Fibroblast of lung (primary cell): Measurements from ENCODE around the gene PEBP1. TPM values are rescaled to one million over a fixed set of nuclear protein-coding genes. Genes with fewer than 3 reads are reported as not detected.

ENCODE experiments used
- DNase-seq, 2 donors: peaks; one replicate each; pipeline versions ENCODE4 v3.0.0 to v3.0.0-alpha.2; 2010; ENCODE audit warnings: low read depth in 2 of 2
- H2AFZ ChIP-seq: 2 replicates; pipeline ENCODE4 v1.5.1; 2012; ENCODE audit warnings: low read length, control low read depth, inconsistent platforms
- H3K27ac ChIP-seq: 2 replicates; pipeline ENCODE4 v1.5.1; 2011; ENCODE audit warnings: low read length, control low read depth; ENCODE audit not compliant: insufficient read depth
- H3K27me3 ChIP-seq: 2 replicates; pipeline ENCODE4 v1.5.1; 2011; ENCODE audit warnings: mild to moderate bottlenecking, low read length; ENCODE audit not compliant: control insufficient read depth, insufficient read depth
- H3K36me3 ChIP-seq: 2 replicates; pipeline ENCODE4 v1.5.1; 2011; ENCODE audit warnings: low read length; ENCODE audit not compliant: control insufficient read depth, insufficient read depth
- H3K4me1 ChIP-seq: 2 replicates; pipeline ENCODE4 v1.5.1; 2011; ENCODE audit warnings: low read length; ENCODE audit not compliant: control insufficient read depth, insufficient read depth; ENCODE audit errors: extremely low read depth
- H3K4me2 ChIP-seq: 2 replicates; pipeline ENCODE4 v1.5.1; 2011; ENCODE audit warnings: low read length, control low read depth; ENCODE audit not compliant: insufficient read depth; ENCODE audit errors: extremely low read depth
- H3K4me3 ChIP-seq, 4 experiments: fragments of 200-600 bp in 1 of 4; sonication (generic) in 1 of 4; replicated peaks in 1 of 4; 2 replicates each; pipeline ENCODE4 v1.5.1; 2011 to 2016; ENCODE audit warnings: low read length in 4 of 4, low read depth in 3 of 4, mild to moderate bottlenecking in 3 of 4, control low read depth in 2 of 4, inconsistent platforms in 1 of 4, mixed read lengths in 1 of 4; ENCODE audit not compliant: insufficient read depth in 1 of 4; ENCODE audit errors: control extremely low read depth in 1 of 4
- H3K79me2 ChIP-seq: 2 replicates; pipeline ENCODE4 v1.5.1; 2012; ENCODE audit warnings: mild to moderate bottlenecking, low read length, inconsistent platforms; ENCODE audit not compliant: control insufficient read depth, insufficient read depth
- H3K9ac ChIP-seq: 2 replicates; pipeline ENCODE4 v1.5.1; 2011; ENCODE audit warnings: mild to moderate bottlenecking, low read length, control low read depth; ENCODE audit not compliant: insufficient read depth
- H3K9me3 ChIP-seq: 2 replicates; pipeline ENCODE4 v1.5.1; 2012; ENCODE audit warnings: low read depth, low read length; ENCODE audit not compliant: control insufficient read depth, insufficient read depth
- H4K20me1 ChIP-seq: 2 replicates; pipeline ENCODE4 v1.5.1; 2011; ENCODE audit warnings: low read length; ENCODE audit not compliant: control insufficient read depth, insufficient read depth; ENCODE audit errors: extremely low read depth
- EZH2 ChIP-seq: IDR thresholded peaks from 2 replicates; pipeline ENCODE4 v1.5.1; 2012; ENCODE audit warnings: low read length, control low read depth, mild to moderate bottlenecking; ENCODE audit errors: missing control alignments
- polyA plus RNA-seq, 2 donors: library from polyadenylated mRNA; depleted of rRNA in 1 of 2; stranded (reverse) in 1 of 2; unstranded in 1 of 2; fragments of >200 nt; gene quantifications; 2 replicates each; pipeline ENCODE4 v1.2.1, GENCODE V29; 2011 to 2012; ENCODE audit warnings: missing spikeins in 1 of 2
- total RNA-seq: library from RNA; depleted of rRNA; stranded (reverse); fragments of >200 nt; gene quantifications from 2 replicates; pipeline ENCODE4 v1.2.1, GENCODE V29; 2014
- TF ChIP-seq, protein P1 (sequence below), 2 donors: IDR thresholded peaks in 1 of 2; conservative IDR thresholded peaks in 1 of 2; 1 replicate in 1 of 2; 2 replicates in 1 of 2; pipeline ENCODE4 v1.5.1; 2011 to 2012; ENCODE audit warnings: low read length in 2 of 2, control low read depth in 1 of 2, inconsistent platforms in 1 of 2, low read depth in 1 of 2, mild to moderate bottlenecking in 1 of 2

PEBP1 gene
- total and polyA plus RNA-seq, 2 donors (not counting 1 experiment from before 2014, with no cell fraction given), result 193 to 290 TPM

DNA sequence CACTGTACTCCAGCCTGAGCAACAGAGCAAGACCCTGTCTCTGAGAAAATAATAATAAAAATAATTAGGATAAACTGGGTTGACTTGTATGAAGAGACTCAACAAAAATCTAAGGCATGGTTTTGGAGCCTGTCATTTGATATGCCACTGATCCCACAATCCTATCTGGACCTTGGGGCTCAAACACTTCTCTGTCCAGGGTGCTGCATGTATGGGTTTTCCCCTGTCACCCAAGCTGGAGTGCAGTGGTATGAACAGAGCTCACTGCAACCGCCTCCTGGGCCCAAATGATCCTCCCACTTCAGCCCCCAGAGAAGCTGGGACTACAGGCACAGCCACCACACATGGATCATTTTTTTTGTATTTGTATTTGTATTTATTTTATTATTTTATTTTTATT, 26.8 kb upstream of the PEBP1 start:
- Histone ChIP-seq H3K4me2 (no peak overlapping the region), H3K4me3 (no peak overlapping the region), H3K9ac (no peak overlapping the region), H3K27ac (no peak overlapping the region), H3K79me2 (no peaks in the 10 kb centered on the region), H3K27me3 (no peaks in the 10 kb centered on the region), H3K36me3 (no peaks in the 10 kb centered on the region), H4K20me1 (no peaks in the 10 kb centered on the region), H3K9me3 (no peaks in the 10 kb centered on the region), H2AFZ (no peak overlapping the region), H3K4me1 (peaks cover 2% of the 10 kb centered on the region)
- TF ChIP-seq, protein P1, sequence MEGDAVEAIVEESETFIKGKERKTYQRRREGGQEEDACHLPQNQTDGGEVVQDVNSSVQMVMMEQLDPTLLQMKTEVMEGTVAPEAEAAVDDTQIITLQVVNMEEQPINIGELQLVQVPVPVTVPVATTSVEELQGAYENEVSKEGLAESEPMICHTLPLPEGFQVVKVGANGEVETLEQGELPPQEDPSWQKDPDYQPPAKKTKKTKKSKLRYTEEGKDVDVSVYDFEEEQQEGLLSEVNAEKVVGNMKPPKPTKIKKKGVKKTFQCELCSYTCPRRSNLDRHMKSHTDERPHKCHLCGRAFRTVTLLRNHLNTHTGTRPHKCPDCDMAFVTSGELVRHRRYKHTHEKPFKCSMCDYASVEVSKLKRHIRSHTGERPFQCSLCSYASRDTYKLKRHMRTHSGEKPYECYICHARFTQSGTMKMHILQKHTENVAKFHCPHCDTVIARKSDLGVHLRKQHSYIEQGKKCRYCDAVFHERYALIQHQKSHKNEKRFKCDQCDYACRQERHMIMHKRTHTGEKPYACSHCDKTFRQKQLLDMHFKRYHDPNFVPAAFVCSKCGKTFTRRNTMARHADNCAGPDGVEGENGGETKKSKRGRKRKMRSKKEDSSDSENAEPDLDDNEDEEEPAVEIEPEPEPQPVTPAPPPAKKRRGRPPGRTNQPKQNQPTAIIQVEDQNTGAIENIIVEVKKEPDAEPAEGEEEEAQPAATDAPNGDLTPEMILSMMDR (conservative IDR thresholded peaks at IDR 0.05 in 1 of 2, IDR thresholded peaks at IDR 0.05 in 1 of 2; ENCODE audit: low read depth in 1 of 2, low read length in 2 of 2), result no peak
- no peak for TF ChIP-seq EZH2
- no peak for DNase-seq

DNA sequence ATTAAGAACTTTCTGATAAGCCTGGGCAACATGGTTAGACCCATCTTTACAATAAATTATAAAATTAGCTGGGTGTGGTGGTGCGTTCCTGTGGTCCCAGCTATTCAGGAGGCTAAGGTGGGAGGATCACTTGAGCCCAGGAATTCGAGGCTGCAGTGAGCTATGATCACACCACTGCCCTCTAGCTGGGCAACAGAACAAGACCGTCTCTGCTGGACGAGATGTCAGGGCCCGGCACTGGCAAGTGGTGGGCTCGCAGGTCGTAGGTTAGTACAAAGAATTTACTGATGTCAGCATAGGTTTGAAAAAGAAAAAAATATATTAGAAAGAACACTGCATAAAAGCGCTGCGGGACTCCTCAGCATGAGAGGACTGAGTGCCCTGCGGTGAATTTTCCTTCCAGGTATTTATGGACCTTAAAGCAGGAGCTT, 16.5 kb upstream of the PEBP1 start:
- TF ChIP-seq, protein P1 (conservative IDR thresholded peaks at IDR 0.05 in 1 of 2, IDR thresholded peaks at IDR 0.05 in 1 of 2; ENCODE audit: low read depth in 1 of 2, low read length in 2 of 2), result no peak
- no peak for TF ChIP-seq EZH2
- H3K27me3 ChIP-seq, result no peaks in the 10 kb centered on the region
- no peak for DNase-seq
- H3K9me3 ChIP-seq, result no peaks in the 10 kb centered on the region
- H2AFZ ChIP-seq, result no peak overlapping the region
- H3K27ac ChIP-seq, result no peak overlapping the region
- H3K9ac ChIP-seq, result no peak overlapping the region
- H3K79me2 ChIP-seq, result no peaks in the 10 kb centered on the region
- no peak overlapping the region for H3K4me3 ChIP-seq
- no peaks in the 10 kb centered on the region for H3K36me3 ChIP-seq
- peaks cover 6% of the 10 kb centered on the region for H3K4me1 ChIP-seq
- no peaks in the 10 kb centered on the region for H4K20me1 ChIP-seq
- H3K4me2 ChIP-seq, result no peak overlapping the region

DNA sequence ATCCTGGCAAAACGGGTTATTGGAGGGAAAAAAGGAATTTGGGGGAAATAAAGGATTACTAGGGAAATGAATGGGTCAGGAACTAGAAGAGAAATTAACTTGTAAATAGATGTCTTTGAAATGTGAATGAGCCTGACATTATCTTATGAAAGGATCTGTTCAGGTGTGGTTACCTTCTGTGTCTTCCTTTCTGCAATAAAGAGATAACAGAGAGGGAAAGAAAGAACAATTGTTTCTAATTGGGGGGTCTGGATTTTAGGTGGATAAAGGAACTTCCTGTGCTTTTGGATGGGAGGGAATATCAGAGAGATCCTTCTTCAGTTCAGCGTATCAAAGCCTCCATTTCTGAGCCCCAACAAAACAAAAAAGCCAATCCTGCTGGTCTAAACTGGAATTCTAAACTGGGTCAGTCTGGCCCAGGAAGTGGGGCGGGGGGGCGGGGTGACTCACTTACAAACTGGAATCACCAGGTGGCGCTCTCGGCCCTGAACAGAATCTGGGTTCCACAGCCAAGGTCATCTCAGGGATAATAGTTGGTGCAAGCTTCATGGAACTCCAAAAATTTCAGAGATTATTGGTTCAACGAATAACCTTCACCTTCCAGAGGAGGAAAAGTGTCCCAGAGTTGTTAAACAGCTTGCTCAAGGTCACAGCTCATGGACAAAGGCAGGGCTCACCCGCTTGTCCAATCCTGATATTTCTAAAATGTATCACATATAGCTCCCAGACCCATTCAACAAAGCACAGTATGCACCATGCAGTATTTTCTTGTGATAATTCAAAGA, 15.2 kb upstream of the PEBP1 start:
- no peak overlapping the region for H3K4me3 ChIP-seq
- H4K20me1 ChIP-seq, result no peaks in the 10 kb centered on the region
- H3K9me3 ChIP-seq, result no peaks in the 10 kb centered on the region
- H3K27me3 ChIP-seq, result no peaks in the 10 kb centered on the region
- TF ChIP-seq, protein P1 (conservative IDR thresholded peaks at IDR 0.05 in 1 of 2, IDR thresholded peaks at IDR 0.05 in 1 of 2; ENCODE audit: low read depth in 1 of 2, low read length in 2 of 2), result peak; percentile 39 to 57
- TF ChIP-seq EZH2, result no peak
- H3K9ac ChIP-seq, result no peak overlapping the region
- H3K79me2 ChIP-seq, result no peaks in the 10 kb centered on the region
- no peak overlapping the region for H3K4me2 ChIP-seq
- H3K36me3 ChIP-seq, result no peaks in the 10 kb centered on the region
- peaks cover 6% of the 10 kb centered on the region for H3K4me1 ChIP-seq
- peak; percentile 54 to 73 for DNase-seq
- H3K27ac ChIP-seq, result peak overlapping the region; percentile 63
- H2AFZ ChIP-seq, result peak overlapping the region; percentile 76
